ENCODE data around the gene PRDX5. TPM values are rescaled to one million over a fixed set of nuclear protein-coding genes. Genes with fewer than 3 reads are reported as not detected.

Gene PRDX5
- total RNA-seq, 2 donors from 2014 or later: 235 to 289 TPM

DNA sequence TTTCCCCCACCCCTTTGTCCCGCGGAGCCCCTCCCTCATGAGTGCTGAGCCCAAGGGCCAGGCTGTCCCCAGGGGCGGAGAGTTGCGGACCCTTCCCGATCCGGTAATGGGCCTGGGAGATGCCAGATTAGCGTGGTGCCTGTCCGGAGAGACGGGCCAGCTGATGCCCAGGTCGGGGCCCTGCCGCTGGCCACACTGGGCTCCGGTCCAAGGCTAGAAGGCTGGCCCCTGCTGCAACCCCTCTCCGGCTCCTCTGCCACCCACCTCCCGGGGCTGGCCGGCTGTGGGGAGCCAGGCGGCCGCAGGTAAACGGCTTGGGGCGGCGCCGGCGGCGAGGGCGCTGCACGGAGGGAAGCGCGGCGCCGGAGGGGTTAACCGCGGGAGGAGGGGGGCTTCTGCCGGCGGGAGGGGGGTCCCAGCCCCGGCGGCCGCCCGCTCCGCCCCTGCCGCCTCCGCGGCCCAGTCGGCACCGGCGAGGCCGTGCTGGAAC, 26.6 kb upstream of the PRDX5 start, which contains the start of gene KCNK4:
TSS of gene KCNK4 (plus strand) at position 41 of the 490 bp plus-strand sequence. CDS start 1,717 bp downstream, outside the sequence.
- H3K4me3 ChIP-seq (ENCODE audit: low read length): no peak within 1 kb of the TSS
- peak; percentile 71 for DNase-seq
- no peak within 1 kb of the TSS for H3K27ac ChIP-seq (ENCODE audit: low read depth, low read length)
- Mint-ChIP-seq H3K9me3 (no peaks in the 10 kb centered on the region), H3K27ac (no peak within 1 kb of the TSS), H3K4me1 (peaks cover 5% of the 10 kb centered on the region), H3K36me3 (ENCODE audit: low read depth) (peaks cover 5% of the 10 kb centered on the region), H3K4me3 (peak within 1 kb of the TSS; percentile 37), H3K27me3 (ENCODE audit: insufficient read depth) (peaks cover 70% of the 10 kb centered on the region)
- TF ChIP-seq, protein P1, sequence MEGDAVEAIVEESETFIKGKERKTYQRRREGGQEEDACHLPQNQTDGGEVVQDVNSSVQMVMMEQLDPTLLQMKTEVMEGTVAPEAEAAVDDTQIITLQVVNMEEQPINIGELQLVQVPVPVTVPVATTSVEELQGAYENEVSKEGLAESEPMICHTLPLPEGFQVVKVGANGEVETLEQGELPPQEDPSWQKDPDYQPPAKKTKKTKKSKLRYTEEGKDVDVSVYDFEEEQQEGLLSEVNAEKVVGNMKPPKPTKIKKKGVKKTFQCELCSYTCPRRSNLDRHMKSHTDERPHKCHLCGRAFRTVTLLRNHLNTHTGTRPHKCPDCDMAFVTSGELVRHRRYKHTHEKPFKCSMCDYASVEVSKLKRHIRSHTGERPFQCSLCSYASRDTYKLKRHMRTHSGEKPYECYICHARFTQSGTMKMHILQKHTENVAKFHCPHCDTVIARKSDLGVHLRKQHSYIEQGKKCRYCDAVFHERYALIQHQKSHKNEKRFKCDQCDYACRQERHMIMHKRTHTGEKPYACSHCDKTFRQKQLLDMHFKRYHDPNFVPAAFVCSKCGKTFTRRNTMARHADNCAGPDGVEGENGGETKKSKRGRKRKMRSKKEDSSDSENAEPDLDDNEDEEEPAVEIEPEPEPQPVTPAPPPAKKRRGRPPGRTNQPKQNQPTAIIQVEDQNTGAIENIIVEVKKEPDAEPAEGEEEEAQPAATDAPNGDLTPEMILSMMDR (conservative IDR thresholded peaks at IDR 0.05): no peak
- no peaks in the 10 kb centered on the region for H3K4me1 ChIP-seq (ENCODE audit: control insufficient read depth, insufficient read depth, low read length)
- no peaks in the 10 kb centered on the region for H3K36me3 ChIP-seq (ENCODE audit: control insufficient read depth, insufficient read depth, low read length)
- H3K9me3 ChIP-seq (ENCODE audit: control insufficient read depth, low read length): no peaks in the 10 kb centered on the region
- peaks cover 71% of the 10 kb centered on the region for H3K27me3 ChIP-seq (ENCODE audit: control insufficient read depth, insufficient read depth, low read length, poor library complexity, severe bottlenecking)
- H3K9ac ChIP-seq (ENCODE audit: extremely low read depth, low read length, poor library complexity, severe bottlenecking): no peak within 1 kb of the TSS
- 0 to 7% methylated on average over 10 to 45 of the region's 45 CpGs for WGBS, 2 experiments (ENCODE audit: insufficient coverage in 1 of 2, insufficient read length in 1 of 2)

DNA sequence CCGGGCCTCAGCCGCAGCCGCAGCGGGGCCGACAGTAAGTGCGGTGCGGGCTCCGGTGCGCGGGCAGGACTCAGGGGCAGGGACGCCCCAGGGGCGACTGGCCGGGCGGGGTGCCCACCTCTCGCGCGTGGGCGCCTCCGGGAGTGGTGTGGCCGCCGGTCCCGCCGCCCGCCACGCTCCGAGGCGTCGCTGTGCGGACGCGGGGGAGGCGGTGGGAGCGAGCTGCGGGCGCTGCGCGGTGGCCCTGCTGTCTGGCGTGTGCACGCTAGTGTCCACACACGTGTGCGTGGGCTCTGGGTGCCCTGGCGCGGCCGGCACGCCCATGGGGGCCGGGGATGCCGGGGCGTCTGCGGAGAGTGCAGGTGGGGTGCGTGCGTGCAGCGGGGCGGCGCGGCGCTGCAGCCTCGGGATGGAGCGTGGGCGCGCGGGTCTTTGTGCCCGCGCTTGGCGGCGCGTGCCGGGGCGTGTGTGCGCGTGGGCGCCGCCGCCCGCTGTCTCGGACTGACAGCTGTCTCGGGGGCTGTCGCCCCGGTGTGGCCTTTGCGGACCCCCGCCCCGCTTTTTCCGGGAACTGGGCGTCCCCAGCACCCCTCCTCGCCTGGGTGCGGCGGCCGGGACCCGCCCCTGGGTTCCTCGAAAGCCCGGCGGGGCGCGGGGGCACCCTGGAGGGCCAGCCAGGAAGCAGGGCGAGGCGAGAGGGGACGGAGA, 26.0 kb upstream of the PRDX5 start:
- H3K9ac ChIP-seq (ENCODE audit: extremely low read depth, low read length, poor library complexity, severe bottlenecking): no peak overlapping the region
- H3K36me3 Mint-ChIP-seq (ENCODE audit: low read depth): peaks cover 5% of the 10 kb centered on the region
- H3K27me3 Mint-ChIP-seq (ENCODE audit: insufficient read depth): peaks cover 76% of the 10 kb centered on the region
- DNase-seq: no peak
- H3K27ac Mint-ChIP-seq: no peak overlapping the region
- H3K27ac ChIP-seq (ENCODE audit: low read depth, low read length): no peak overlapping the region
- no peaks in the 10 kb centered on the region for H3K36me3 ChIP-seq (ENCODE audit: control insufficient read depth, insufficient read depth, low read length)
- H3K27me3 ChIP-seq (ENCODE audit: control insufficient read depth, insufficient read depth, low read length, poor library complexity, severe bottlenecking): peaks cover 77% of the 10 kb centered on the region
- H3K9me3 Mint-ChIP-seq: no peaks in the 10 kb centered on the region
- no peaks in the 10 kb centered on the region for H3K4me1 ChIP-seq (ENCODE audit: control insufficient read depth, insufficient read depth, low read length)
- TF ChIP-seq, protein P1 (conservative IDR thresholded peaks at IDR 0.05): no peak
- H3K9me3 ChIP-seq (ENCODE audit: control insufficient read depth, low read length): no peaks in the 10 kb centered on the region
- peaks cover 3% of the 10 kb centered on the region for H3K4me1 Mint-ChIP-seq
- no peak overlapping the region for H3K4me3 ChIP-seq (ENCODE audit: low read length)
- WGBS, 2 experiments (ENCODE audit: insufficient coverage in 1 of 2, insufficient read length in 1 of 2): 2 to 3% methylated on average over 44 to 96 of the region's 96 CpGs
- H3K4me3 Mint-ChIP-seq: peak overlapping the region; percentile 40

DNA sequence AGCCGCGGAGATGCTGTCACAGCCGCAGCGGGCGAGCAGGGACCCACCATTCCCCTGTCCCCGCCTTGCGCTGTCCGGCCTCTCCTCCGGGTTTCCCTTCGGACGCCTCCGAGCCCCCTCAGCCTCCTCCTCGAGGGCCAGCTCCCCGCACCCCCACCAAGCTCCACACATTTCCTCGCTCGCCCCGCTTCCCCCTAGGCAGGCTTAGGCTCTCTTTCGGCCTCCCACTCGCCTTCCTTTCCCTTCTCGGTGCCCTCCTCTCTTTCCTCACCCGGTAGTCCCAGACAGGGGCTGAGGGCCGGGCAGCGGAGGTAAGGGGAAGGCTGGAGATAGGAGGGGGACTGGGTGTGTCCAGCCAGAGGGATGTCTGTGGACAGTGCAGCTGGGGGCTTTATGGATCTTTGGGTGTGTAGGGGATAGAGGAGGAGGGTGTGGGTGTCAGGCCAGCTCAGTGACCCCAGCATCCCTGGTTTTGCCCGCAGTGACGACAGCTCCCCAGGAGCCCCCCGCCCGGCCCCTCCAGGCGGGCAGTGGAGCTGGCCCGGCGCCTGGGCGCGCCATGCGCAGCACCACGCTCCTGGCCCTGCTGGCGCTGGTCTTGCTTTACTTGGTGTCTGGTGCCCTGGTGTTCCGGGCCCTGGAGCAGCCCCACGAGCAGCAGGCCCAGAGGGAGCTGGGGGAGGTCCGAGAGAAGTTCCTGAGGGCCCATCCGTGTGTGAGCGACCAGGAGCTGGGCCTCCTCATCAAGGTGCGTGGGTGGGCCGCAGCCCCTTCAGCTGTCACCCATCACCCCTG, 25.3 kb upstream of the PRDX5 start:
- Histone ChIP-seq H3K4me3 (ENCODE audit: low read length) (no peak overlapping the region), H3K36me3 (ENCODE audit: control insufficient read depth, insufficient read depth, low read length) (no peaks in the 10 kb centered on the region), H3K9ac (ENCODE audit: extremely low read depth, low read length, poor library complexity, severe bottlenecking) (no peak overlapping the region), H3K4me1 (ENCODE audit: control insufficient read depth, insufficient read depth, low read length) (no peaks in the 10 kb centered on the region), H3K27me3 (ENCODE audit: control insufficient read depth, insufficient read depth, low read length, poor library complexity, severe bottlenecking) (peaks cover 84% of the 10 kb centered on the region), H3K27ac (ENCODE audit: low read depth, low read length) (no peak overlapping the region), H3K9me3 (ENCODE audit: control insufficient read depth, low read length) (no peaks in the 10 kb centered on the region)
- no peak for DNase-seq
- Mint-ChIP-seq H3K27ac (no peak overlapping the region), H3K4me3 (peak overlapping the region; percentile 40), H3K4me1 (peaks cover 3% of the 10 kb centered on the region), H3K36me3 (ENCODE audit: low read depth) (peaks cover 5% of the 10 kb centered on the region), H3K9me3 (no peaks in the 10 kb centered on the region), H3K27me3 (ENCODE audit: insufficient read depth) (peaks cover 84% of the 10 kb centered on the region)
- TF ChIP-seq, protein P1 (conservative IDR thresholded peaks at IDR 0.05): no peak
- WGBS, 2 experiments (ENCODE audit: insufficient coverage in 1 of 2, insufficient read length in 1 of 2): 46 to 59% methylated on average over 17 to 39 of the region's 42 CpGs
